HTR-8/SVneo (cell line): ENCODE data around the gene IL2RA.

Source experiments
- DNase-seq: peaks from one replicate; pipeline ENCODE4 v3.0.0; 2011; ENCODE audit warnings: low spot score, mixed read lengths; ENCODE audit not compliant: insufficient read length
- FAIRE-seq: peaks from 2 replicates; lab custom pipeline; 2011; peaks lifted over from hg19 to GRCh38; lab: Jason Lieb, UNC

IL2RA gene

DNA sequence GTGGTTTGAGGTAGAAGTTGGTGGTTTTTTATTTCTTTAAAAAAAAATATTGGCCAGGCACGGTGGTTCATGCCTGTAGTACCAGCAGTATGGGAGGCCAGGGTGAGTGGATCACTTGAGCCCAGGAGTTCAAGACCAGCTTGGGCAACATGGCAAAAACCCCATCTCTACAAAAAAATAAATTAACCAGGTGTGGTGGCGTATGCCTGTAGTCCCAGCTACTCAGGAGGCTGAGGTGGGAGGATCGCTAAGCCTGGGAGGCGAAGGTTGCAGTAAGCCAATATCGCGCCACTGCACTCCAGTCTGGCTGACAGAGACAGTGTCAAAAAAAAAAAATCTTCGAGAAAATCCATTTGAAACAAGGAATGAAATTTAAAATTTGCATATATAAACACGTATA, 1.1 kb downstream of the IL2RA start:
- FAIRE-seq (no peak), DNase-seq (no peak)

GRCh38 chr10:6059506-6059905, 2.7 kb downstream of the IL2RA start:
- FAIRE-seq: no peak
- DNase-seq: no peak

GRCh38 chr10:6058682-6059475, 3.3 kb downstream of the IL2RA start:
- DNase-seq: no peak
- FAIRE-seq: no peak

DNA sequence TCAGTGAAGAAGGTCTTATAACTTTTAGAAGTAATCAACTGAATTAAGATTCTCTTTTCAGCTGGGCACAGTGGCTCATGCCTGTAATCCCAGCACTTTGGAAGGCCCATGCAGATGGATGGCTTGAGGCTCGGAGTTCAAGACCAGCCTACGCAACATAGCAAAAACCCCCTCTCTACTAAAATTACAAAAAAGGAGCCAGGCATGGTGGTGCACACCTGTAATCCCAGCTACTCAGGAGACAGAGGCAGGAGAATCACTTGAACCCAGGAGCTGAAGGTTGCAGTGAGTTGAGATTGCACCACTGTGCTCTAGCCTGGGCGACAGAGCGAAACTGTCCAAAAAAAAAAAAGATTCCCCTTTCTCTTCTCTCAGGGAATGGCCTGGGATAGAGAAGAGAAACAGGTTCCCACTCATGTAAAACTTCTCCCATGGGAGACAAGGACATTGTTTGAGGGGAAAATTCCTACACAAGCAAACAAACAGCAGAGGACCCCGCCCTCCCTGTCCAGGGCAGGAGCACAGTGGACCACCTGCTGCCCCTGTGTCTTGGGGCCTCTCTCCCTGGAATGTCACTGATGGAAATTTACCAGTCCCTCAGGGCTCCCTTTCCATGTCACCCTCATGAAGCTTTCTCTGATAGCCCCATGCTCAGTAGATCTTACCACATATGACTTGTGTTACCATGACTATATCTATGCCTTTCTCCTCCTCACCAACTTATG, 5.6 kb downstream of the IL2RA start:
- DNase-seq: no peak
- FAIRE-seq: no peak

- no peak for FAIRE-seq
Measured at GRCh38 chr10:6055929-6056328, 6.2 kb downstream of the IL2RA start.

GRCh38 chr10:6054884-6055283, 7.3 kb downstream of the IL2RA start:
- FAIRE-seq (no peak), DNase-seq (no peak)

More at GRCh38 chr10:6055929-6056328, 6.2 kb downstream of the IL2RA start:
- DNase-seq: no peak

DNA sequence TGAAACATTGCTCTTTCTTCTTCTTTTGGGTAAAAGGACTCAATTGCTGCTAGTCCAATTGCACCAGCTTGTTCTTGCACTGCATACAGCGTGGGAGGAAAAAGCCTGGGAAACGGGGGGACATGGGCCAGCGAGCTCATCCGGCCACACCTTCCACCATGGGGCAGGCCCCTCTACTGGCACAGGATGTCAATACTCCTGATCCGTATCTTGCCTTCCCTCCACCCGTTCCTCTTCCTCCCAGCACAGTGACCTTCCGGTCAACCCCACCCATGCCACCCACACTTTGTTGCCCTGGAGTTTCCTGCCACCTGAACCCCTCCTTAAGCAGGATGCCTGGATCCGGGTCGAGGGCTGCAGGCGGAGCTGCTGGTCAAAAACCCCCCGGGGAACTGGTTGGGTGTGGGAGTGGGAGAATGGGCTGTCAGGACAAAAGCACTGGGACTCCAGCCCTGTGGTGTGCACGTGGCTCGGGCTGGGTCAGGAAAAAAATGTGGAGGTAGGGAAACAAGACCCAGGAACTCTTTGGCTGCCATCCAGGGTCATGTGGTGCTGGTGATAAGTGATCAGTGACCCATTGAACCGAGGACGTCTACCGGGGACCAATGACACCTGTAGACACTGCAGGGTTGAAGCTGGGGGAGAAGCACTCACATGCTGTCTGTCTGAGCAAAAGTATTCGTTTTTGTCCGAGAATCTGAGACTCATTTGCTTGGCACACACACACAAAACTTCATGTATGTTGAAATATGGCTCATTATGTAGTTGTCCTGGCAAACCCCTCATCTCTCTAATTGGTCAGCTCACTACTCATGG, 8.1 kb downstream of the IL2RA start:
- no peak for DNase-seq
- no peak for FAIRE-seq

DNA sequence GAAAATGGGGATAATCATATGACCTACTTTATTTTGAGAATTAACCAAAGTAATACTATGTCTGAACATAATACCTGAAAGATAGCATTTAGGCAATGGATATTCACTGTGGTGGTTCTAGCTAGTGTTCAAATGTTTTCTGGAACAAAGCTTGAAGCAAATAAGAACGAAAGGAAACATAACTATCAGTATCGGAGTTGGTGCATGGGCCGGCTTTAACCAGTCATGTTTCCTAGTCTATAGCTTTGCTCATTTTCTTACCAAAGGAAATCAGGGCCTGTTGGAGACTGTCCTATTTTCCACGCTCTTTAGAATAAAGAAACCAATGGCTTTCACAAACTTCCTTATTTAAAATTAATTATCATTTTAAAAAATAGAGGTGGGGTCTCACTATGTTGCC, 8.9 kb downstream of the IL2RA start:
- DNase-seq (no peak), FAIRE-seq (no peak)

DNA sequence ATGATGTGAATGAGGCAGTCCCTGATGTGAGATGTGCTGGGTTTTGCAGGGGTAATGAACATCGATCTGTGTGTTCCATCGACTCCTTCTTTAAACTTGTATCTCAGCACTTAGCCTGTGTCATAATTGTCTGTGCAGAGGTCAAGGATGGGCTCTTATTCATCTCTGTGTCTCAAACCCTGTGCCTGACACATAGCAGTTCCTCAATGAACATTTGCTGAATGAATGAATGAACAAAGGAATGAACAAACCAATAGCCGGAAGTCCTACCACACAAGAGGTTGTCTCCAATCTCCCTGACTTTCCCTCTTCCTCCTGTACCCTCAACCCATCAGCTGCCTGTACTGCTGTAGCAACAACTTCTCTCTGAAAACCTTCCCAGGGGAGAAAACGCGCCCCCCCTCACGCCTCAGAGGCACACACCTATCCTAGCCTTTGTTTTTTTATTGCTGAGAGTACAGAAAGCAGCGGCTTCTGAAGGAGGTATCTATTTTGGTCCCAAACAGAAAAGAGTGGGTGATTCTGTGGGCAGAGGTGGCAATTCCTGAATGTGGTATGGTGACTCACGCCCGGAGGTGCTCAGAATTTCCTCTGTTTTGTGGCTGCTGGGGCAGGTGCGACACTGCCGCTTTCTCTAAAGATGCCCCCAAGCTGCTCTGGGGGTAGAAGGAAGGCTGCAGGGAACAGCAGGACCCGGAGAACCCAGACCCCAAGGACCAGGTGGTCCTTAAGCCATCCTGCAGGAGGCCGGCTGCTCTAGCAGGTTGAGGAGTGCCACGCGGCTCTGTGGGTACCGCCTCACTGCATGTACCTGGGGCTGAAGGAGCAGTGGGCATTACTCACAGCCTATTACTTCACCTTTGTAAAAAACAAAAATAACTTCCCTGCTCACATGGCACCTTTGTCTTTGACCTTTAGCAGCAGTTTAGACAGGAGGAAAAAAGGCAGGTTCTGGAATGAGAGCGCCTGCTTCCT, 9.6 kb downstream of the IL2RA start:
- DNase-seq: no peak
- no peak for FAIRE-seq

GRCh38 chr10:6050801-6051445, 11.2 kb downstream of the IL2RA start:
- FAIRE-seq: no peak
- DNase-seq: peak; percentile 21

DNA sequence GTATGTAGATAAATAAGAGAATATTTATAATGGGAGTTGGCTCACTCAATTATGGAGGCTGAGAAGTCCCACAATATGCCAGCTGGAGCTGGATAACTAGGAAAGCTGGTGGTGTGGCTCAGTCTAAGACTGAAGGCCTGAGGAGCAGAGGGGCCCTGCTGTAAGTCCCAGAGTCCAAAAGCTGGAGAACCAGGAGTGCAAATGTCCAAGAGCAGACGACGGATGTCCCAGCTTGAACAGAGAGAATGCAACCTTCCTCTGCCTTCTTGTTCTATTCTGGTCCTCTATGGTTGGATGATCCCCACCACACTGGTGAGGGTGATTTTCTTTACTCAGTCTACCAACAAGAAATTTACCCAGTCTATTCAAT, 13.2 kb downstream of the IL2RA start:
- DNase-seq: no peak
- no peak for FAIRE-seq

GRCh38 chr10:6048281-6049030, 13.7 kb downstream of the IL2RA start:
- FAIRE-seq (no peak), DNase-seq (no peak)

- DNase-seq (no peak), FAIRE-seq (no peak)
Measured at GRCh38 chr10:6047847-6048246, 14.3 kb downstream of the IL2RA start.

DNA sequence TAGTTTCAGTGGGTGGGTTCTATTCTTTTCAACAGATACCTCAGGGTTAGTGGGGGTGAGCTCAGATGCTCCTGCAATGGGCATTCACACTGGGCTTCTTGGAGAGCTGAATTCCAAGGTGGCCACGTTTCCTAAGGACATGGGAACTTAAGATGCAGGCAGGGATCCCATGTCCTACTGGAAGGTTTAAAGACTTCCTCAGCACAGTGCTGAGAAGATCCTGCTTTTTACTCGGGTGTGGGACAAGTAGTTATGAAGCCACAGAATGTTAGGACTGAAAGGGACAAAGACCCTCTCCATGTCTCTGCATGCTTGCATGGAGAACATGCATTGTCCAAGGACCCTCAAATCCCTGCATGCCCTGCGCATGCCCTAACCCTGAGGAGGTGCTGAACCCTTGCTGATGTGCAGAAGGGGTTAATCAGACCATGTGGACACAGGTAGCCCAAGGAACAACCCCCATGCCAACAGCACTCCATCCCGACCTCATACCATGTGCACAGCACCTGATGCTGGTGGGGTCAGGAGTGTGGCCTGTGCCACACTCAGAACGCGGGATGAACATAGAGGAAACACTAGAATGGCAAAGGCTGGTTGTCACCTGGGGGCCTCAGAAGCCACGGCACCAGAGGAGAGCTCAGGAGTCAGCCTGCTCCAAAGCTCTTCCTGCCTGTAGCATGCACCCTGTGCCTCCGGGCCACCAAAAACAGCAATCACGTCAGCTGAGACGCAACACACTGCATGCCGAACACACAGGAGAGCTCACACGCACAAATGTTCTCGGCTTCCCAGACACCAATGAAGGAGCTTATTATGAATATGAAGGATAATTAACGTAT, 15.2 kb downstream of the IL2RA start:
- FAIRE-seq (no peak), DNase-seq (no peak)

- no peak for DNase-seq
- no peak for FAIRE-seq
Measured at GRCh38 chr10:6045878-6046772, 16.0 kb downstream of the IL2RA start.

DNA sequence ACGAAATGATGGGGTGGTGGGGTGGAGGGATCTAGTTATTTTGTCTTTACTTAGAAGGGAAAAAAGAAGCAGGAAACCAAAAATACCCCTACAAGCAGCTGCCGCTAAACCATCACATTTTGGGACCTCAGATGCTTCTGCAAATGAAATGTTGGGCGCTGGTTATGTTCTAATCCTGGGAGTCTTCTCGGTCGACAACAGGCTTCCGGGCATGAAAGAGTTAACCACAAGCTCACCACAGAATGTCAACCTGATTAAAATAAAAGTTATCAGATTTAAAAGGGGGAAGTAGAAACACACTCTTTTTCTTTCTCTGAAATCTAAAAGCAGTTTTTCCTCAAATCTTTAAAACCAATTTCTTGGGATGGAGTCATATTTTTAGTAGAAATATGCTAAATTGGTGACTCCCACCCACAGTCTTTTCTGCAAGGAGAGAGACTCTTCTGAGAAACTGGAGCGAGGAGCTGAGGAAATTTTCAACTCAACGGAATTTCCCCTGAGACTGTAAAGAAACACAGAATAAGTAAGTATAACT, 16.8 kb downstream of the IL2RA start:
- FAIRE-seq: no peak

More for the DNA sequence above, 16.8 kb downstream of the IL2RA start:
- no peak for DNase-seq
